Transverse colon (tissue), 4 donors: Measurements from ENCODE around the gene ZBTB38. TPM values are rescaled to one million over a fixed set of nuclear protein-coding genes. Genes with fewer than 3 reads are reported as not detected.
A peak's percentile ranks its signal among the peaks of the same experiment; 100 is the strongest.

Experiments
- DNase-seq: peaks from one replicate; pipeline ENCODE4 v3.0.0-alpha.2; 2019
- H3K27ac ChIP-seq, 4 donors: fragments of 200-600 bp; sonication (generic); 2 replicates each; pipeline ENCODE4 v1.5.1; 2016 to 2018; ENCODE audit warnings: inconsistent platforms in 4 of 4
- H3K27me3 ChIP-seq: fragments of 200-600 bp; sonication (generic); 2 replicates; pipeline ENCODE4 v1.5.1; 2017; ENCODE audit warnings: inconsistent platforms
- H3K36me3 ChIP-seq, 4 donors: fragments of 200-600 bp; sonication (generic); 2 replicates each; pipeline ENCODE4 v1.5.1; 2017 to 2019; ENCODE audit warnings: inconsistent platforms in 4 of 4
- H3K4me1 ChIP-seq, 4 donors: fragments of 200-600 bp; sonication (generic); 2 replicates each; pipeline ENCODE4 v1.5.1; 2017 to 2020; ENCODE audit warnings: inconsistent platforms in 4 of 4
- H3K4me3 ChIP-seq, 4 donors: fragments of 200-600 bp; sonication (generic); 1 replicate in 1 of 4; 2 replicates in 3 of 4; pipeline versions ENCODE4 v1.5.1 to v1.6.1; 2017 to 2019; ENCODE audit warnings: inconsistent platforms in 4 of 4
- H3K9me3 ChIP-seq, 2 donors: fragments of 200-600 bp; sonication (generic); 2 replicates each; pipeline ENCODE4 v1.5.1; 2017 to 2019; ENCODE audit warnings: inconsistent platforms in 2 of 2
- EP300 ChIP-seq: sonication (generic); formaldehyde crosslinking; IDR thresholded peaks from one replicate; pipeline ENCODE4 v1.6.1; 2017; ENCODE audit warnings: antibody characterized with exemption, low read depth
- POLR2A ChIP-seq: fragments of 450-650 bp; IDR thresholded peaks from one replicate; pipeline ENCODE4 v1.6.1; 2016; ENCODE audit warnings: antibody characterized with exemption, mild to moderate bottlenecking, moderate library complexity
- POLR2AphosphoS5 ChIP-seq, 3 donors: sonication (generic); formaldehyde crosslinking; IDR thresholded peaks; one replicate each; pipeline ENCODE4 v1.6.1; 2016; ENCODE audit warnings: antibody characterized with exemption in 3 of 3
- WGBS, 2 donors: methylation state at CpG; one replicate each; pipeline ENCODE4 v1.1.5; 2018; ENCODE audit warnings: low coverage in 1 of 2; 5-methylcytosine and 5-hydroxymethylcytosine counted together
- in situ Hi-C, 4 donors: fragments of 200-750 bp; cut with MboI; loops; one replicate each; pipeline versions ENCODE4 v1.15.0 to v1.15.1; 2017; ENCODE audit warnings: low sequenced_read_pairs in 3 of 4, low pct_ligation_motif_present in 1 of 4, low pct_unique_long_range_greater_than_20kb in 1 of 4
- intact Hi-C: fragments of 100-400 bp; cut with DNase I; formaldehyde crosslinking; loops from one replicate; pipeline ENCODE4 v1.15.1; 2023; ENCODE audit warnings: low total_unique reads
- total RNA-seq, 4 donors: library from RNA; depleted of rRNA; stranded (reverse); fragments of >200 nt; gene quantifications; one replicate each; pipeline ENCODE4 v1.1.0, GENCODE V29; 2016
- TF ChIP-seq, protein P1 (sequence below), 5 experiments: fragments of 200-600 bp in 3 of 5; fragments of 450-650 bp in 2 of 5; sonication (generic) in 3 of 5; IDR thresholded peaks; 1 replicate in 2 of 5; 2 replicates in 3 of 5; pipeline ENCODE4 v1.5.1; 2016 to 2017; ENCODE audit warnings: antibody characterized with exemption in 5 of 5, inconsistent platforms in 3 of 5, mild to moderate bottlenecking in 2 of 5, moderate library complexity in 1 of 5

The ZBTB38 gene
- total RNA-seq, 4 donors from 2014 or later = 71.8 to 182 (median 169) TPM

DNA sequence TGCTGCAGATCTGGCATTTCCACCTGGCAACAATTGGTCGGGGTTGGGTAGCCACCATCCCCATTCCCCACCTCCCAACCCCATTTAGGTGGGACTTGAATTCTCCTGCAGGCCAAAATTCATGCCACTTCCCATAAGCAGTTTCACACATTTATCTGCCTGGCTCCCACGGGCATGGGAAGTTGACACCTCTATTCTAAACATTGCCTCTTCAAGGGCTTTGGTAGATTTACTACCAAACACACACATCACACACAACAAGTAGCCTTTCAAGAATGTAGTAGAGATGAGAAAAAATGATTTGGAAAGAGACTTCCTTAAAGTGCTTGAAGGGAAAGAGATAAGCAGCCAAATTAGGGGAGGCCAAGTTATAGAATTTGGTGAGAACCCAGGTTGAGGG is 30.9 kb downstream of the ZBTB38 start:
- no peak for DNase-seq
- Histone ChIP-seq H3K36me3 (peaks cover 0 to 11% (median 0%) of the 10 kb centered on the region in 4 donors), H3K4me1 (peaks cover 21 to 54% (median 38%) of the 10 kb centered on the region in 4 donors), H3K9me3 (no peaks in the 10 kb centered on the region), H3K27ac (peak overlapping the region; percentile 96 to 99 (median 97)), H3K4me3 (no peak overlapping the region), H3K27me3 (no peaks in the 10 kb centered on the region)
- in situ Hi-C loops (no loop called here), intact Hi-C loops (no loop called here)
- no peak for TF ChIP-seq POLR2AphosphoS5 (IDR thresholded peaks at IDR 0.05)
- no peak for TF ChIP-seq EP300
- TF ChIP-seq, protein P1, sequence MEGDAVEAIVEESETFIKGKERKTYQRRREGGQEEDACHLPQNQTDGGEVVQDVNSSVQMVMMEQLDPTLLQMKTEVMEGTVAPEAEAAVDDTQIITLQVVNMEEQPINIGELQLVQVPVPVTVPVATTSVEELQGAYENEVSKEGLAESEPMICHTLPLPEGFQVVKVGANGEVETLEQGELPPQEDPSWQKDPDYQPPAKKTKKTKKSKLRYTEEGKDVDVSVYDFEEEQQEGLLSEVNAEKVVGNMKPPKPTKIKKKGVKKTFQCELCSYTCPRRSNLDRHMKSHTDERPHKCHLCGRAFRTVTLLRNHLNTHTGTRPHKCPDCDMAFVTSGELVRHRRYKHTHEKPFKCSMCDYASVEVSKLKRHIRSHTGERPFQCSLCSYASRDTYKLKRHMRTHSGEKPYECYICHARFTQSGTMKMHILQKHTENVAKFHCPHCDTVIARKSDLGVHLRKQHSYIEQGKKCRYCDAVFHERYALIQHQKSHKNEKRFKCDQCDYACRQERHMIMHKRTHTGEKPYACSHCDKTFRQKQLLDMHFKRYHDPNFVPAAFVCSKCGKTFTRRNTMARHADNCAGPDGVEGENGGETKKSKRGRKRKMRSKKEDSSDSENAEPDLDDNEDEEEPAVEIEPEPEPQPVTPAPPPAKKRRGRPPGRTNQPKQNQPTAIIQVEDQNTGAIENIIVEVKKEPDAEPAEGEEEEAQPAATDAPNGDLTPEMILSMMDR (IDR thresholded peaks at IDR 0.05) = no peak
- WGBS, 2 donors = 53% methylated on average over 2 of the region's 2 CpGs; no CpG with 5 or more reads in 1 of the 2 donors

DNA sequence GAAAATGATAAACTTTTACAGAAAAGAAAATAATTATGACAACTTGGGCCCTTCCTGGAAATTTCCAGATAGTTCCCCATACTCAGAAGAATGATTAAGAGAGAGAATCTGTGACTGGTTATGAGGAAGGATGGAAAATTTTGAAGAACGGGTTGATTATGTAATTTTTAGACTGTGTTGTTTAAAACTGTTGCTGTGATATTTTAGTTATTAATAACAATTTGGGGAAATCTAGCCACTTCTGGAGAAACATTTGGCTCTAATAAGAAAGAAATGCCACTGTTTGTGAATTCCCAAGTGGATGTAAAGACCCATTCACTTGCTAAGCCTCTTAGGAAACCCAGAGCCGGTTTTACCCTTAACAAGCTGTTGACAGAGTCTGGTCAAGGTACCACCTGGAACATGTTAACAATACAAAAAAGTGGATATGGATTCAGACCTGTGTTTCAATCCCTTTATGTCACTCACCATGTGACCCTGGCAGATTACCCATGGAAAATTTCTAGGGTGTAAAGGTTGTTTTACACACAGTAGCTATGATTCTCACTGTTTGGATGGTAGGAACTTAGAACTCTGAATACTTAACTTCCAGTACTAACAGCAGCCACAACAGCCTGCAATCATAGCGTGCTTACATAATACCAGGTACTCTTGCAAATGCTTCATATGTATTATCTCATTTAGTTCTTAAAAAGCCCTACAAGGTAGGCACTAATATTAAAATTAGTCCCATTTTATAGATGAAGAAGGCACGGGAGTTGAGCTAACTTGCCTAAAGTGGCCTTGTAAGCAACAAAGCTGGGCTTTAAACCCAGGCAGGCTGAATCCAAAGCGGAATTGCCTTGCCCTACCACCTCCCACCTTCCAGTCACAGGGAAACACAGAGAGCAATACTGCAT is 32.0 kb downstream of the ZBTB38 start:
- Histone ChIP-seq H3K4me3 (no peak overlapping the region), H3K4me1 (peaks cover 21 to 57% (median 45%) of the 10 kb centered on the region in 4 donors), H3K27me3 (no peaks in the 10 kb centered on the region), H3K9me3 (no peaks in the 10 kb centered on the region), H3K36me3 (peaks cover 0 to 22% (median 2%) of the 10 kb centered on the region in 4 donors), H3K27ac (peak overlapping the region; percentile 96 to 99 (median 97))
- 37 to 52% methylated on average over 4 to 5 of the region's 5 CpGs for WGBS, 2 donors
- in situ Hi-C loops (no loop called here), intact Hi-C loops (loop anchor here (5.0 kb wide), 1 partner anchor 42 kb away; no protein-coding TSS in a partner anchor)
- TF ChIP-seq POLR2AphosphoS5 (IDR thresholded peaks at IDR 0.05) (peak in 1 of 3 donors; percentile 34), POLR2A (peak; percentile 26), EP300 (no peak)
- TF ChIP-seq, protein P1 (IDR thresholded peaks at IDR 0.05) = no peak
- peak; percentile 37 for DNase-seq

DNA sequence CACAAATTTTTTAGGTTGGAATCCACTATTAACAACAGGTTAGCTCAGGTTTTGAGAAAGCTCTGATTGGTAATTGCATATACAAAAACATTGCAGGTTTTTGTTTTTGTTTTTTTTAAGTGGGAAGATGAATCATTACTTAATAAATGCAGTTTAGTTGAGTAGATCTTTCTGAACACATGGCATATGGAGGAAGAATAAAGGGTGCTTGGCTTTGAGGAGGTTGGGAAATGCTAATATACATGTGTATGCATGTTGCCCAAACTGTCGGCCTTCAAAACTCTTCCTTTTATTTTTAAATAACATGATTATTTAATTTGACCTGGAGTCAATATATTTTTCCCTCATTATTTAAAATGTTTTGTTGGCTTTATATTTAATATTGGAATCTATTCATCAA is 32.8 kb downstream of the ZBTB38 start:
- no peak for DNase-seq
- TF ChIP-seq, protein P1 (IDR thresholded peaks at IDR 0.05) = no peak
- TF ChIP-seq EP300 (no peak), POLR2A (no peak), POLR2AphosphoS5 (IDR thresholded peaks at IDR 0.05) (no peak)
- intact Hi-C loops (loop anchor here (5.0 kb wide), 1 partner anchor 41 kb away; no protein-coding TSS in a partner anchor), in situ Hi-C loops (no loop called here)
- H3K27me3 ChIP-seq = no peaks in the 10 kb centered on the region
- peaks cover 22 to 65% (median 49%) of the 10 kb centered on the region in 4 donors for H3K4me1 ChIP-seq
- H3K9me3 ChIP-seq = no peaks in the 10 kb centered on the region
- H3K27ac ChIP-seq = peak overlapping the region; percentile 96 to 99 (median 97)
- H3K4me3 ChIP-seq = peak overlapping the region in 1 of 4 donors; percentile 81
- 55 to 72% methylated on average over 1 of the region's 1 CpG for WGBS, 2 donors
- peaks cover 0 to 28% (median 6%) of the 10 kb centered on the region in 4 donors for H3K36me3 ChIP-seq
